Colonic mucosa (tissue), 4 donors: ENCODE data around the gene FOXA2. TPM values are rescaled to one million over a fixed set of nuclear protein-coding genes. Genes with fewer than 3 reads are reported as not detected.

Experiments
- DNase-seq: peaks from one replicate; pipeline ENCODE4 v3.0.0-alpha.2; 2020
- H3K27ac ChIP-seq: fragments of 200-600 bp; one replicate; pipeline ENCODE4 v1.8.0; 2021
- H3K27me3 ChIP-seq: fragments of 200-600 bp; one replicate; pipeline ENCODE4 v1.8.0; 2021
- H3K36me3 ChIP-seq: fragments of 200-600 bp; one replicate; pipeline ENCODE4 v1.8.0; 2021
- H3K4me1 ChIP-seq: fragments of 200-600 bp; one replicate; pipeline ENCODE4 v1.8.0; 2021; ENCODE audit warnings: mild to moderate bottlenecking
- H3K4me3 ChIP-seq: fragments of 200-600 bp; one replicate; pipeline ENCODE4 v1.8.0; 2021
- H3K9ac ChIP-seq, 2 donors: one replicate each; pipeline ENCODE4 v1.7.0; 2013; ENCODE audit warnings: control low read depth in 2 of 2, low read depth in 2 of 2, low read length in 2 of 2
- H3K9me3 ChIP-seq: fragments of 200-600 bp; one replicate; pipeline ENCODE4 v1.8.0; 2021
- CTCF ChIP-seq: fragments of 200-600 bp; IDR thresholded peaks from one replicate; pipeline ENCODE4 v1.8.0; 2022; ENCODE audit warnings: antibody characterized with exemption, mild to moderate bottlenecking
- intact Hi-C: fragments of 100-400 bp; cut with DNase I; formaldehyde crosslinking; loops from one replicate; pipeline ENCODE4 v1.14.1; 2022
- total RNA-seq, 2 donors: library from RNA; stranded (reverse); fragmentation: NEBNext Ultra II Directional in 1 of 2; extraction: Animal tissue kit (Norgen Biotek cat#: 25700) in 1 of 2; gene quantifications; one replicate each; pipeline ENCODE4 v1.2.1, GENCODE V29; 2021
- donor health status: healthy.
- donor health status: DM: no; HTN: no; CAD: no.
- donor health status: DM: no; HTN: no; CAD: no.

The FOXA2 gene
- total RNA-seq, 2 donors from 2014 or later, result 27.9 to 29.1 TPM

GRCh38 chr20:22531756-22532155 lies 52.6 kb downstream of the FOXA2 start:
- no peaks in the 10 kb centered on the region for H3K4me1 ChIP-seq
- H3K36me3 ChIP-seq, result no peaks in the 10 kb centered on the region
- H3K27me3 ChIP-seq, result no peaks in the 10 kb centered on the region
- H3K9ac ChIP-seq, result no peak overlapping the region
- no peaks in the 10 kb centered on the region for H3K9me3 ChIP-seq
- no peak overlapping the region for H3K4me3 ChIP-seq
- no peak overlapping the region for H3K27ac ChIP-seq
- TF ChIP-seq CTCF, result no peak
- intact Hi-C loops, result no loop called here
- no peak for DNase-seq

GRCh38 chr20:22531056-22531615 lies 53.2 kb downstream of the FOXA2 start:
- Histone ChIP-seq H3K9ac (no peak overlapping the region), H3K4me3 (no peak overlapping the region), H3K4me1 (no peaks in the 10 kb centered on the region), H3K27ac (no peak overlapping the region), H3K27me3 (no peaks in the 10 kb centered on the region), H3K36me3 (no peaks in the 10 kb centered on the region), H3K9me3 (no peaks in the 10 kb centered on the region)
- TF ChIP-seq CTCF, result no peak
- no peak for DNase-seq
- intact Hi-C loops, result no loop called here
